Hepatocyte (in vitro differentiated cells): Measurements from ENCODE around the gene SPHK1.

Experiments used
- CTCF ChIP-seq: fragments of 200-600 bp; sonication (generic); IDR thresholded peaks from 2 replicates; pipeline ENCODE4 v1.5.1; 2016; ENCODE audit warnings: antibody characterized with exemption, mild to moderate bottlenecking; ENCODE audit not compliant: poor library complexity
- EZH2 ChIP-seq: fragments of 200-600 bp; sonication (generic); IDR thresholded peaks from 2 replicates; pipeline ENCODE4 v1.6.1; 2016; ENCODE audit warnings: antibody characterized with exemption, mild to moderate bottlenecking, borderline replicate concordance

GRCh38 chr17:76421044-76421407 is 36.6 kb downstream of the SPHK1 start:
- TF ChIP-seq EZH2 (no peak), CTCF (no peak)
